AG04450 (cell line): Measurements from ENCODE around the gene PDE4D. TPM values are rescaled to one million over a fixed set of nuclear protein-coding genes. Genes with fewer than 3 reads are reported as not detected.

Experiments
- CTCF ChIA-PET: fragments of 300-600, 350-600 bp; formaldehyde crosslinking; extraction: SDS; loops from one replicate; lab custom pipeline; 2022; ENCODE audit warnings: antibody characterized with exemption, inconsistent platforms; lab: Charles Lee
- POLR2A ChIA-PET: fragments of 350-600 bp; formaldehyde crosslinking; extraction: SDS; loops from one replicate; lab custom pipeline; 2021; ENCODE audit warnings: antibody characterized with exemption, inconsistent platforms; lab: Yijun Ruan, JAX
- DNase-seq: peaks from one replicate; pipeline ENCODE4 v3.0.0-alpha.2; 2011; ENCODE audit warnings: low read depth, low spot score
- H3K27ac ChIP-seq: one replicate; pipeline ENCODE4 v1.5.1; 2012; ENCODE audit warnings: low read depth, low read length, control low read depth
- H3K27me3 ChIP-seq: one replicate; pipeline ENCODE4 v1.6.0; 2012; ENCODE audit warnings: low read length; ENCODE audit not compliant: control insufficient read depth, insufficient read depth
- H3K4me3 ChIP-seq: 2 replicates; pipeline ENCODE4 v1.5.1; 2011; ENCODE audit warnings: mild to moderate bottlenecking, low read depth, low read length, control low read depth
- H3K9me3 ChIP-seq: 2 replicates; pipeline ENCODE4 v1.5.1; 2012; ENCODE audit warnings: low read length; ENCODE audit not compliant: control insufficient read depth, insufficient read depth
- CTCF ChIP-seq: IDR thresholded peaks from 2 replicates; pipeline ENCODE4 v1.5.1; 2011; ENCODE audit warnings: low read depth, low read length, control low read depth, inconsistent platforms
- polyA plus RNA-seq: library from polyadenylated mRNA; depleted of rRNA; stranded (reverse); fragments of >200 nt; gene quantifications from 2 replicates; pipeline ENCODE4 v1.2.3, GENCODE V29; 2011

PDE4D gene
- polyA plus RNA-seq, 1 experiment: 12.0 TPM

GRCh38 chr5:59791617-59792016, 101.9 kb downstream of the PDE4D start:
- no peaks in the 10 kb centered on the region for H3K27me3 ChIP-seq
- TF ChIP-seq CTCF: no peak
- ChIA-PET POLR2A (no interaction called here), CTCF (interaction anchor here (2.0 kb wide), 1 partner anchor 16 kb away, joined by 4 read pairs; no protein-coding TSS in a partner anchor)
- H3K4me3 ChIP-seq: no peak overlapping the region
- DNase-seq: no peak
- no peaks in the 10 kb centered on the region for H3K9me3 ChIP-seq
- H3K27ac ChIP-seq: no peak overlapping the region

- CTCF ChIA-PET: interaction anchor here (0.7 kb wide), 1 partner anchor 118 kb away, joined by 4 read pairs; no protein-coding TSS in a partner anchor
- no peak for DNase-seq
- TF ChIP-seq CTCF: no peak
- Histone ChIP-seq H3K27me3 (no peaks in the 10 kb centered on the region), H3K27ac (no peak overlapping the region), H3K4me3 (no peak overlapping the region), H3K9me3 (no peaks in the 10 kb centered on the region)
- POLR2A ChIA-PET: no interaction called here
Observed at GRCh38 chr5:59790776-59791475, 102.6 kb downstream of the PDE4D start.

- H3K4me3 ChIP-seq: no peak overlapping the region
- no peak for TF ChIP-seq CTCF
- H3K27ac ChIP-seq: no peak overlapping the region
- CTCF ChIA-PET: interaction anchor here (0.7 to 1.2 kb wide), 2 partner anchors 20 to 117 kb away, joined by 3 to 4 read pairs; no protein-coding TSS in a partner anchor
- H3K27me3 ChIP-seq: no peaks in the 10 kb centered on the region
- DNase-seq: no peak
- POLR2A ChIA-PET: no interaction called here
- H3K9me3 ChIP-seq: no peaks in the 10 kb centered on the region
Observed at GRCh38 chr5:59790376-59790775, 103.2 kb downstream of the PDE4D start.

- H3K4me3 ChIP-seq: no peak overlapping the region
- H3K9me3 ChIP-seq: no peaks in the 10 kb centered on the region
- ChIA-PET POLR2A (no interaction called here), CTCF (interaction anchor here (1.2 to 2.5 kb wide), 2 partner anchors 20 to 601 kb away, joined by 3 to 5 read pairs; no protein-coding TSS in a partner anchor)
- no peak overlapping the region for H3K27ac ChIP-seq
- DNase-seq: no peak
- no peaks in the 10 kb centered on the region for H3K27me3 ChIP-seq
- no peak for TF ChIP-seq CTCF
Observed at GRCh38 chr5:59789894-59790293, 103.6 kb downstream of the PDE4D start.

GRCh38 chr5:59789197-59789596, 104.3 kb downstream of the PDE4D start:
- ChIA-PET POLR2A (no interaction called here), CTCF (interaction anchor here (1.2 to 2.5 kb wide), 2 partner anchors 21 to 600 kb away, joined by 3 to 5 read pairs; no protein-coding TSS in a partner anchor)
- DNase-seq: no peak

More at GRCh38 chr5:59789197-59789596, 104.3 kb downstream of the PDE4D start:
- no peaks in the 10 kb centered on the region for H3K9me3 ChIP-seq
- no peak for TF ChIP-seq CTCF
- H3K4me3 ChIP-seq: no peak overlapping the region
- no peaks in the 10 kb centered on the region for H3K27me3 ChIP-seq
- H3K27ac ChIP-seq: no peak overlapping the region
